K562 (cell line): ENCODE data around the gene SKIDA1. TPM values are rescaled to one million over a fixed set of nuclear protein-coding genes. Genes with fewer than 3 reads are reported as not detected.

Experiments used
- ATAC-seq: fragments of 200-7000 bp; cut with Tn5 transposase; 3 replicates; pipeline ENCODE4 v1.9.1; 2020; ENCODE audit warnings: moderate library complexity
- BruUV-seq: library from RNA; stranded (reverse); fragments of 400-500 nt; replicated peaks from 2 replicates; lab custom pipeline; 2021; lab: Mats Ljungman, UMichigan
- CTCF ChIA-PET: fragments of 300-600 bp; formaldehyde crosslinking; extraction: SDS; loops from one replicate; lab custom pipeline; 2021; ENCODE audit warnings: low intra/inter-chr PET ratio; lab: Yijun Ruan, JAX
- POLR2A ChIA-PET: fragments of 300-600, 350-650 bp; sonication (Branson Sonifier 250); formaldehyde crosslinking; extraction: SDS; loops from one replicate; lab custom pipeline; 2021; ENCODE audit warnings: antibody characterized with exemption, inconsistent platforms; lab: Yijun Ruan, JAX
- DNase-seq, 4 experiments: peaks; one replicate each; pipeline versions ENCODE4 v3.0.0 to v3.0.0-alpha.2; 2011 to 2018; ENCODE audit warnings: low spot score in 3 of 4, mixed read lengths in 3 of 4; ENCODE audit errors: extremely low read depth in 1 of 4
- FAIRE-seq: peaks from 2 replicates; lab custom pipeline; 2011; peaks lifted over from hg19 to GRCh38; lab: Jason Lieb, UNC
- H2AFZ ChIP-seq: 2 replicates; pipeline ENCODE4 v1.6.0; 2011; ENCODE audit warnings: low read depth, low read length, control low read depth, inconsistent platforms
- H3K27ac ChIP-seq: fragments of 200-600 bp; 3 replicates; pipeline ENCODE4 v1.8.0; 2011; ENCODE audit warnings: low read depth, mild to moderate bottlenecking, control low read depth, inconsistent platforms, low read length, moderate library complexity, mixed read lengths; ENCODE audit errors: extremely low read depth
- H3K27me3 ChIP-seq, 2 experiments: fragments of 300-600 bp in 1 of 2; 2 replicates in 1 of 2; 3 replicates in 1 of 2; pipeline versions ENCODE4 v1.6.0 to v1.8.0; 2011; ENCODE audit warnings: inconsistent platforms in 2 of 2, low read length in 2 of 2, mild to moderate bottlenecking in 1 of 2, mixed read lengths in 1 of 2, moderate library complexity in 1 of 2; ENCODE audit not compliant: control insufficient read depth in 2 of 2, insufficient read depth in 2 of 2
- H3K36me3 ChIP-seq: fragments of 300-600 bp; 3 replicates; pipeline ENCODE4 v1.8.0; 2011; ENCODE audit warnings: mild to moderate bottlenecking, low read length, inconsistent platforms; ENCODE audit not compliant: control insufficient read depth, insufficient read depth
- H3K4me1 ChIP-seq, 2 experiments: fragments of 200-600 bp in 1 of 2; replicated peaks in 1 of 2; 2 replicates in 1 of 2; 3 replicates in 1 of 2; pipeline versions ENCODE4 v1.5.1 to v1.8.0; 2011; ENCODE audit warnings: inconsistent platforms in 2 of 2, low read length in 2 of 2, mild to moderate bottlenecking in 1 of 2, mixed read lengths in 1 of 2, moderate library complexity in 1 of 2; ENCODE audit not compliant: control insufficient read depth in 2 of 2, insufficient read depth in 2 of 2
- H3K4me2 ChIP-seq: 2 replicates; pipeline ENCODE4 v1.6.1; 2011; ENCODE audit warnings: low read length, control low read depth, inconsistent platforms, mixed read lengths; ENCODE audit not compliant: insufficient read depth
- H3K4me3 ChIP-seq: fragments of 200-600 bp; sonication (generic), shearing (Covaris generic); 2 replicates; pipeline ENCODE4 v1.5.1; 2016; ENCODE audit warnings: control low read depth, inconsistent platforms
- H3K79me2 ChIP-seq: fragments of 200-600 bp; 3 replicates; pipeline ENCODE4 v1.8.0; 2011; ENCODE audit warnings: low read length, inconsistent platforms; ENCODE audit not compliant: control insufficient read depth, insufficient read depth
- H3K9ac ChIP-seq, 2 experiments: 2 replicates each; pipeline versions ENCODE4 v1.6.0 to v1.6.1; 2011; ENCODE audit warnings: low read depth in 2 of 2, low read length in 2 of 2, control low read depth in 1 of 2, inconsistent platforms in 1 of 2, mild to moderate bottlenecking in 1 of 2, mixed read lengths in 1 of 2; ENCODE audit not compliant: insufficient read depth in 1 of 2
- H3K9me1 ChIP-seq: one replicate; pipeline ENCODE4 v1.6.0; 2011; ENCODE audit warnings: inconsistent platforms, mild to moderate bottlenecking, low read length, moderate library complexity; ENCODE audit not compliant: control insufficient read depth, insufficient read depth
- H3K9me3 ChIP-seq: replicated peaks from 2 replicates; pipeline ENCODE4 v1.5.1; 2011; ENCODE audit warnings: low read depth, low read length, inconsistent platforms; ENCODE audit not compliant: control insufficient read depth, insufficient read depth
- H4K20me1 ChIP-seq: replicated peaks from 2 replicates; pipeline ENCODE4 v1.6.1; 2011; ENCODE audit warnings: low read length, inconsistent platforms, mixed read lengths; ENCODE audit not compliant: control insufficient read depth, insufficient read depth
- C11orf30 ChIP-seq: fragments of 450-650 bp; IDR thresholded peaks from 2 replicates; pipeline ENCODE4 v1.6.1; 2016; ENCODE audit warnings: low read depth, mild to moderate bottlenecking
- L3MBTL2 ChIP-seq: fragments of 450-650 bp; IDR thresholded peaks from 2 replicates; pipeline ENCODE4 v1.6.1; 2016; ENCODE audit warnings: mild to moderate bottlenecking, moderate library complexity
- MAFF ChIP-seq: IDR thresholded peaks from 2 replicates; pipeline ENCODE4 v1.6.1; 2012; ENCODE audit warnings: low read length, improper control_type of control experiment
- MAFG ChIP-seq: fragments of 450-650 bp; conservative IDR thresholded peaks from 2 replicates; pipeline ENCODE4 v1.6.1; 2016; ENCODE audit warnings: missing genetic modification characterization, missing compliant biosample characterization
- NFIC ChIP-seq: fragments of 450-650 bp; IDR thresholded peaks from 2 replicates; pipeline ENCODE4 v1.6.1; 2017; ENCODE audit warnings: mild to moderate bottlenecking, inconsistent platforms
- ZFX ChIP-seq: sonication (generic); formaldehyde crosslinking; IDR thresholded peaks from 2 replicates; pipeline ENCODE4 v1.8.0; 2022; ENCODE audit warnings: mild to moderate bottlenecking, missing genetic modification reagents, moderate library complexity
- ZNF23 ChIP-seq: fragments of 250-450 bp; sonication (Bioruptor Pico); IDR thresholded peaks from 2 replicates; pipeline ENCODE4 v1.4.0; 2020; ENCODE audit warnings: mild to moderate bottlenecking
- WGBS: fragments of 100-300 bp; shearing (Covaris generic); methylation state at CpG from one replicate; pipeline ENCODE4 v1.1.6; 2016; ENCODE audit warnings: low coverage, mixed read lengths; ENCODE audit not compliant: insufficient coverage; ENCODE audit errors: missing lambda C conversion rate; 5-methylcytosine and 5-hydroxymethylcytosine counted together
- in situ Hi-C: fragments of 300-500 bp; cut with MboI; formaldehyde crosslinking; loops from 4 replicates; pipeline ENCODE4 v1.15.0; 2018; ENCODE audit warnings: inconsistent platforms, mixed read lengths
- intact Hi-C: fragments of 100-400 bp; cut with micrococcal nuclease; formaldehyde crosslinking; loops from 2 replicates; pipeline ENCODE4 v1.14.2; 2022
- polyA plus RNA-seq, 8 experiments: library from polyadenylated mRNA; depleted of rRNA in 4 of 8; stranded (reverse) in 5 of 8; unstranded in 3 of 8; fragments of >200 nt; fragmentation: Nextera tagmentation in 2 of 8; fragmentation: Illumina TruSeq in 1 of 8; extraction: Ambion mirVana in 2 of 8; extraction: Trizol in 1 of 8; gene quantifications; 2 replicates each; pipeline versions ENCODE4 v1.2.1 to v1.2.3, GENCODE V29; 2011 to 2014; ENCODE audit warnings: inconsistent platforms in 1 of 8, missing spikeins in 1 of 8
- total RNA-seq, 7 experiments: library from RNA; depleted of rRNA in 6 of 7; stranded (reverse); fragments of >200 nt in 6 of 7; fragmentation: Illumina TruSeq in 2 of 7; extraction: Trizol in 2 of 7; gene quantifications; 2 replicates each; pipeline versions ENCODE4 v1.2.1 to v1.2.3, GENCODE V29; 2011 to 2021; ENCODE audit warnings: low replicate concordance in 1 of 7
- TF ChIP-seq, protein P1 (sequence below), 2 experiments: fragments of 450-650 bp in 1 of 2; sonication (generic) in 1 of 2; formaldehyde crosslinking in 1 of 2; IDR thresholded peaks; 2 replicates each; pipeline versions ENCODE4 v1.7.1 to v1.9.0; 2016 to 2022; ENCODE audit warnings: inconsistent platforms in 1 of 2, mild to moderate bottlenecking in 1 of 2, missing genetic modification reagents in 1 of 2

Gene SKIDA1
- total and polyA plus RNA-seq, 9 of the 15 experiments (the other 6 are each of a cell fraction or from before 2014, with no cell fraction given) = 0.05 to 1.1 (median 0.42) TPM

DNA sequence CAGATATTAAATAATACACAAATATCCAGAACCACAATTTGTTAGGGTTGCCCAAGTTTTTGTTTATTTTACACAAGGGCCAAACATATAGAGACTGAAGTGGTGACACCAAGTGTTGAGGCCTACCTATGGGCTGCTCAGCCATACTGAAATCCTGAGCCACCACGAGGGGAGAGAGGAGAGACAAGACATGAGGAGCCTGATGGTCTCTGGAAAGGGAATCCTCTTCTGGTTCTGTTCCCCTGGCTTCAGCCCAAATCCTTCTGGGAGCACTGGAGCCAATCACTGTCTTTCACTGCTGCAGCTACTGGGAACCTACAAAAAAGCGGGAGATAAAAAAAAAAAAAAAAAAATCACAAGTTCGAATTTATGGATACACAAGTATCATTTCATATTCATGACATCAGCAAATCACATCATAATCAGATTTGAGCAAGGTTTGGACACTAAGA, 1.9 kb downstream of the SKIDA1 start:
- H2AFZ ChIP-seq = peak overlapping the region; percentile 93
- H3K4me1 ChIP-seq = peaks cover 15 to 23% of the 10 kb centered on the region in 2 experiments; a peak in 4 of 5 replicates
- intact Hi-C loops = no loop called here
- peak overlapping the region; percentile 92 for H3K27ac ChIP-seq
- H3K27me3 ChIP-seq = no peaks in the 10 kb centered on the region
- no peak overlapping the region for H3K4me3 ChIP-seq
- H3K36me3 ChIP-seq = no peaks in the 10 kb centered on the region
- DNase-seq = peak in 1 of 4 experiments; percentile 61
- no peak for ATAC-seq
- BruUV-seq = no TSS peak
- WGBS = 8% methylated on average over 2 of the region's 3 CpGs
- CTCF ChIA-PET = no interaction called here
- H3K9ac ChIP-seq = peak overlapping the region; percentile 68 to 87; a peak in 3 of 4 replicates
- no peaks in the 10 kb centered on the region for H3K9me3 ChIP-seq
- POLR2A ChIA-PET = interaction anchor here (1.7 kb wide), 1 partner anchor 9 kb away, joined by 7 read pairs; no protein-coding TSS in a partner anchor
- peaks cover 18% of the 10 kb centered on the region; the same call in 2 of the 3 replicates for H3K79me2 ChIP-seq
- H4K20me1 ChIP-seq = no peaks in the 10 kb centered on the region
- in situ Hi-C loops = no loop called here
- peak overlapping the region; percentile 87 for H3K4me2 ChIP-seq
- FAIRE-seq = peak; percentile 46
- H3K9me1 ChIP-seq = no peaks in the 10 kb centered on the region
- TF ChIP-seq L3MBTL2 (peak; percentile 86), ZNF23 (CRISPR knock-in tag) (no peak), NFIC (peak; percentile 40; the same call in 1 of the 2 replicates), C11orf30 (peak; percentile 69), ZFX (CRISPR knock-in tag) (peak; percentile 83), MAFF (peak; percentile 26; the same call in 1 of the 2 replicates), MAFG (tag) (0 out of 2 replicates have a peak, but pooled peaks have one; percentile 24)
- TF ChIP-seq, protein P1, sequence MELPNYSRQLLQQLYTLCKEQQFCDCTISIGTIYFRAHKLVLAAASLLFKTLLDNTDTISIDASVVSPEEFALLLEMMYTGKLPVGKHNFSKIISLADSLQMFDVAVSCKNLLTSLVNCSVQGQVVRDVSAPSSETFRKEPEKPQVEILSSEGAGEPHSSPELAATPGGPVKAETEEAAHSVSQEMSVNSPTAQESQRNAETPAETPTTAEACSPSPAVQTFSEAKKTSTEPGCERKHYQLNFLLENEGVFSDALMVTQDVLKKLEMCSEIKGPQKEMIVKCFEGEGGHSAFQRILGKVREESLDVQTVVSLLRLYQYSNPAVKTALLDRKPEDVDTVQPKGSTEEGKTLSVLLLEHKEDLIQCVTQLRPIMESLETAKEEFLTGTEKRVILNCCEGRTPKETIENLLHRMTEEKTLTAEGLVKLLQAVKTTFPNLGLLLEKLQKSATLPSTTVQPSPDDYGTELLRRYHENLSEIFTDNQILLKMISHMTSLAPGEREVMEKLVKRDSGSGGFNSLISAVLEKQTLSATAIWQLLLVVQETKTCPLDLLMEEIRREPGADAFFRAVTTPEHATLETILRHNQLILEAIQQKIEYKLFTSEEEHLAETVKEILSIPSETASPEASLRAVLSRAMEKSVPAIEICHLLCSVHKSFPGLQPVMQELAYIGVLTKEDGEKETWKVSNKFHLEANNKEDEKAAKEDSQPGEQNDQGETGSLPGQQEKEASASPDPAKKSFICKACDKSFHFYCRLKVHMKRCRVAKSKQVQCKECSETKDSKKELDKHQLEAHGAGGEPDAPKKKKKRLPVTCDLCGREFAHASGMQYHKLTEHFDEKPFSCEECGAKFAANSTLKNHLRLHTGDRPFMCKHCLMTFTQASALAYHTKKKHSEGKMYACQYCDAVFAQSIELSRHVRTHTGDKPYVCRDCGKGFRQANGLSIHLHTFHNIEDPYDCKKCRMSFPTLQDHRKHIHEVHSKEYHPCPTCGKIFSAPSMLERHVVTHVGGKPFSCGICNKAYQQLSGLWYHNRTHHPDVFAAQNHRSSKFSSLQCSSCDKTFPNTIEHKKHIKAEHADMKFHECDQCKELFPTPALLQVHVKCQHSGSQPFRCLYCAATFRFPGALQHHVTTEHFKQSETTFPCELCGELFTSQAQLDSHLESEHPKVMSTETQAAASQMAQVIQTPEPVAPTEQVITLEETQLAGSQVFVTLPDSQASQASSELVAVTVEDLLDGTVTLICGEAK (IDR thresholded peaks at IDR 0.05) = peak; percentile 47; the same call in 1 of the 2 replicates
- TF ChIP-seq, protein P1 (CRISPR knock-in tag; IDR thresholded peaks at IDR 0.05) = no peak
